Activated CD4-positive, alpha-beta T cell treated with anti-CD3 and anti-CD28 coated beads for 24 hours (primary cell): ENCODE measurements around the gene TP53BP2.
"Not testable (repeated sequence)": the region's sequence is repeated elsewhere in the genome, so short reads cannot be mapped to it uniquely, and the experiment has no call there.

Source experiments
- DNase-seq, 2 donors: peaks; one replicate each; pipeline ENCODE4 v3.0.0-alpha.2; 2020; ENCODE audit warnings: low read depth in 2 of 2

The TP53BP2 gene

DNA sequence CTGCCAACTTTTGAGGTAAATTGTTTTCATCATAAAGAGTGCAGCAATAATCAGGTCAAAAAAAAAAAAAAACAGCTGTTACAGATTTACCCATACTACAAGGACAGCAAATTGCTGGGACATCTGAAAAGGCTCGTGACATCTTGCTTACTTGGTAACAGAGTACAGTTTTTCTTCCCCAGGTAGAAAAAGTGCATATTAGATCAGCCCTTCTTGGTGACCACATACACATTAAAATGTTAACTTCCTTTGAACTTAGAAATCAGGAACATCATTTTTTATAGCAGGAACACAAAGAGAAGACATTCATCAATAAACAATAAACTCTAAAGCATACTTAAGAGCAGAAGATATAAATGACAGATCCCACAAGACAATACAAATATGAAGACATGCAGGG lies 16.1 kb downstream of the TP53BP2 start:
- no peak for DNase-seq

DNA sequence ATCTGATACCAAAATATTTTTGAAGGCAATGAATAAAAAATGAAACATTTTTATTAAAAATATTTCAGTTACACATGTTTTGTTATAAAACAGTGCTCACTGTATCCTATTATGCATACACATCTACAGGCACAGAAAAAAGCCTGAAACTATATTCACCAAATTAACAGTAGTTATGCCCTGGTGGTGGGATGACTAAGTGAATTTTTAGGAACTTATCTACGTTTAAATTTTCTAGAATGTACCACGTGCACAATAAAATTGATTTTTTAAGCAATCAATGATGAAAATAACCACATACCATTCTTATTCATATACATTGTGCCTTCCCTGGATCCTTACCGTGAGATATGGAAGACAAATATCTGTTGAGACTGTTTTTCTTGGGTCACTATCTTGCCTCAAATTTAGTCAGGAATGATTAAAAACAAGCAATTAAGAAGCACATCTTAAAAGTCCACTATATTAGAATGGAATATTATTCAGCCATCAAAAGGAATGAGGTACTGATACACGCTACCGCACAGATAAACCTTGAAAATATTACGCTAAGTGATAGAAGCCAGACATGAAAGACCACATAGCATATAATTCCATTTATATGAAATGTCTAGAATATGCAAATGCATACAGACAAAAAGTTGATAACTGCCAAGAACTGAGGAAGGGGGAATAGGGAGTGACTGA lies 17.4 kb downstream of the TP53BP2 start:
- no peak for DNase-seq

DNA sequence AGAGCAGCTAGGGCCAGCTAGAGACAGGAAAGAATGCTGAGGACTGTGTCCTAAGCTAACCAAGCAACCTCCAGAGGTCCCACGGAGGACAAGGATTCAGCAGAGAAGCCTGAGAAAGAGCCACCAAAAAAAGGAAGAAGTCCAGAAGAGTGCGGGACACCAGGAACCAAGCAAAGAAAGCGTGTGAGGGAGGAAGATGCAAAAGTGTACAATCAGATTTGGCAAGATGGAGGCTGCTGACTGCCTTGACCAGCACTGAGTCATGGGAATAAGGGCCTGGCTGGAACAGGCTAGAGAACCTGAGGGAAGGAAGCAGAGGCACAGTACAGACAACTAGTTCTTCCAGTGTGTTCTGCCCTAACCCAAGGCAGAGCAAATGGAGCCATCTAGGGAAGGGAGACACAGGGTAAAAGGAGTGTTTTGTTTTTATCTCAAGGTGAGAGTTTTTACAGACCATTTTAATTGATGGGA lies 18.5 kb downstream of the TP53BP2 start:
- DNase-seq, result no peak

DNA sequence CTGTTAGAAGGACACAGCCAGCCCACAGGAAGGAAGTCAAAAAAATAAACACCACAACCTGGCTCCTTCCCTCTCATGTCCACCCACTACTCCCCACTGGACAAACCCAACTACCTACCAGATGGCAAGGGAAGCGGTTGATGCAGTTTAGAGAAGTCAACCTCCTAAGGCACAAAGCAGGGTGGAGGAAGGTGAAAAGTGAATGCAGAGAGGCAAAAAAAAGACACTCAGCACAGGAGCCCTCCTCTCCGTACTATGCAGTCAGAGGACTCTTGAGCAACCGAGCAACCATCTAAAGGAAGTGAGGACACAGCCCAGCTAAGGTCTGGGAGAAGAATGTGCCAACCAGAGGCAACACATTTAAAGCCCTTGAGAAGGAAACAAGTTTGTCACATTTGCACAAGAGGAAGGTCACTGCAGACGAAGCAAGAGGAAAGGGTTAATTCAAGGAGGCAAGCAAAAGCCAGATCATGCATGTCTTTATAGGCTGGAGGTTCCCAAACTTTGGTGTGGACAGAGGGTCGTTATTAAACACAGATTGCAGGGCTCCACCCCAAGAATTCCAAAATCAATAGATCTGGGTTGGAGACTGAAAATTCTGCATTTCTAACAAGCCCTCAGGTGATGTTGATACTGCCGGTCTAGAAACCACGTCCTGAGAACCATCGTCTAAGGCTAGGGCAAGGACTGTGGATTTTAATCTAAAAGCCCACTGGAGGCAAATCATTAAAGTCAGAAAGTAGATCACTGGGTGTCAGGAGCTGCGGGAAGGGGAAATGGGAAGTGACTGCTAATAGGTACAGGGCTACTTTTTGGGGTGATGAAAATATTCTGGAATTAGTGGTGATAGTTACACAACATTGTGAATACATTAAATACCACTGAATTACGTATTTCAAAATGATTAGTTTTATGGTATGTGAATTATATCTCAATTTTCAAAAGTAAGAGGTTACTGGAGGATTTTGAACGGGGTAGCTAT lies 19.7 kb downstream of the TP53BP2 start:
- DNase-seq, result no peak

DNA sequence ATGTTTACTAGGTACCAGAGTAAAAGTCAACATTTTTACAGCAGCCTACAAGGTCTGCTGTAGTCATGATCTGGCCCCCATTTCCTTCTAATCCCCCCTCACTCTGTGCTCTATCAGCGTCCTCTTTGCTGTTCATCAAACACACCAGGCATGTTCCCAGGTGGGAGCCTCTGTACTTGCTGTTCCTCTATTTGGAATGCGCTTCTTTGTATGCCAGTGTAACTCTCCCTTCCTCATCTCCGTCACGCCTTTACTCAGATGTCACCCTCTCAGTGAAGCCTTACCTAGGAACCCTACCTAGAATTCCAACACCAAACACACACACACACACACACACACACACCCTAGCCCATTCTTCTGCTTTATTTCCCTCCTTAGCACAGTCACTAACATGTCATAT lies 21.0 kb downstream of the TP53BP2 start:
- DNase-seq, result no peak

DNA sequence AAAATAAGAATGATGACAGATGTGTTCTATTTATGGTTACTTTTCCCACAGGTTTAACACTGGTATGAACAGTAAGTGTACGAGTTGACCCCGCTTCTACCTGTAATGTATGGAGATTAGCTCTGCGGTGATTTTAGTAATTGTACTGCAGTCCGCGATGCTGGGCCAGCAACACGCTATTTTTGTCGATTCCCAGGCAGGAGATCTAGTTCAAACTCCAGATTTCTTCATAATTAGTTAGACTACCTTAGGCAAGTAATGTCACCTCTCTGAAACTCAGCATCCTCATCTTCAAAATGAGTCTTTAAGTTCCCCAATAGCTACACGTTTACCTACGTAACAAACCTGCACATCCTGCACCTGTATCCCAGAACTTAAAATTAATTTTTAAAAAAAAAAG lies 21.5 kb downstream of the TP53BP2 start:
- no peak for DNase-seq

DNA sequence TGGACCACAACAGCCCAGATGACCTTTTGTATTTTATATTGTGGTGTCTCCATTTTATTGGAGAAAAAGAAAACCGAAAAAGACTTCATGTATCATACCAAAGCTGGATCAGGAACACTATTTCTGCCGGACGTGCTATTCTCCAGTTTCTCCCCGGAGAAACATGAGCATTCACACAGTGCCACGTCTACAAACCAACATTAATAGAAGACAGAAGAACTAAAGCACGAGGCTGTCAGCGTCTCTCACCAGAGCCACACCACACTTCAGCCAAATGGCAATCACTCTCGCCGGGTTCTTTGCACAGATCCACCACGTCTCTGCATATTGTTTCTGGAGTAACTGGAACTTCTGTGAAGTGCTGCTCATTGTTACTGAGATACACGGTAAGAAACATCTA lies 24.8 kb downstream of the TP53BP2 start:
- no peak for DNase-seq

DNA sequence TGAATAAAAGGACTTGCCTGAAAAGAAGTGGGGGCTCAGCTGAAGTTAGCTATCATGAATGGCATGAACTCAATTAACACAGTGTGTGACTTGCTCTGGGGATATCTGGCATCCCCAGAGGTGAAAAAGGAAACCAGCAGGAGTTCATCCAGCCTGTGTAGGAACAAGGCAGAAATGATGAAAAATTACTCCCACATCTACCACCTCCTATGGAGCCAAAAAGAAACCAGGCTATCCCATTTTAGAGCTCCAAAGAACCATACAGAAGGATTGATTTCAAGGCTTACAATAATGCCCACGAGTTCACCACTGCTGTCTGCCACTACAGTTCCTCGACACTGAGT lies 25.3 kb downstream of the TP53BP2 start:
- DNase-seq, result no peak

DNA sequence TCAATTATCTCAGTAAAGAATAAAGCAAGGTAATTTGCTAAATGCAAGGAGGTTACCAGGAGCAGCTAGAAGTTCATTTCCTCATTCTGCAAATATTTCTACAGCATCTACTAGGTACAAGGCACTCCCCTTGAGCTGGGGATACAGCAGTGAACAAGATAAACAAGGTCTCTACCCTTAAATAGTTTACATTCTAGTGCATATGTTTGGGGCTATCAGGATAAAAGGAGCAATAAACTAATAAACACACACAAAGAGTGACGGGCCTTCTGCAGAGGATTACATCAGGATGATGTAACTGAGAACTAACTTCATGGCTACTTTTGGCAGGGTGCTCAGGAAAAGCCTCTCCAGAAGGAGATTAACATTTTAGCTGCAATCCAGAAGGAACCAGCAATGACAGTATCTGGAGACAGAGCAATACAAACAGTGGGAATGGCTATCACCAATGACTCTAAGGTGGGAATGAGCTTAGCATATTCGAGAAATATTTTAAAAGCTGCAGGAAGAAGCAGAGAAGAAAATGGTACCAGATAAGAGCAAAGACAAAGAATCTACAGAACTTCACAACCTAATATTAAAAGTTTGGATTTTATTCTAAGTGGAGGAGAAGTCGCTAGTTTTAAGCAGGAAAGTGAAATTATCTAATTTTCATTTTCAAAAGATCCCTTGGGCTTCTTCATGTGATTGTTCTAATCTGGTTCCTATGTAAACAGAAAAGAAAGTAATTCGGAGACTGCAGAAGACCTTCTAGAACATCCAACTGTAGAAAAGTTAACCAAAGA lies 25.8 kb downstream of the TP53BP2 start:
- DNase-seq, result no peak

DNA sequence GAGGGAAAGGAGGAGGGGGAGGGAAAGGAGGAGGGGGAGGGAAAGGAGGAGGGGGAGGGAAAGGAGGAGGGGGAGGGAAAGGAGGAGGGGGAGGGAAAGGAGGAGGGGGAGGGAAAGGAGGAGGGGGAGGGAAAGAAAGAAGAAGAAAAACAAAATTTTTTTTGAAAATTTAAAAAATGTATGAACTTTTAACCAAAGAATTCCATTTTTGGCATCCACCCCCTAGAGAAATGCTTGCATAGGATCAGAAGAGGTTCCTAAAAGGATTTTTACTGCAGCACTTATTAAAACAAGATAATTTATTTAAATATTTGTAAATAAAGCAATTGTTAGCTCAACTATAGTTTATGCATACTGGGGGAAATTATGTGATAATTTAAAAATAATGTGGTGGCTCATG lies 28.5 kb downstream of the TP53BP2 start:
- DNase-seq, result not testable (repeated sequence)

DNA sequence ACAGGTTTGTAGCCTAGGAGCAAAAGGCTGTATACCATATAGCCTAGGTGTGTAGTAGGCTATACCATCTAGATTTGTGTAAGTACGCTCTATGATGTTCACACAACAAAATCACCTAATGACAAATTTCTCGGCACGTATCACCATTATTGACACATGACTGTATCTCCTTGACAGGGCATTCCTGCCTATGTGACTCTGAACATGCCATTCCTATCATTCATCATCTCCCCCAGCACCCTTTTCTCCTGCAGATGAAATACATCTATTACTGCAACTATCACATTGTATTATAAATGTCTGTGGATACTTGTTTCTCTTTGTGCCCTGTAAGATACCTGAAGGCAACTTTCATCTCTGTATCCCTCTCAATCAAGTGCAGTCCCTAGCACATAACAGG lies 29.9 kb downstream of the TP53BP2 start:
- DNase-seq, result no peak

DNA sequence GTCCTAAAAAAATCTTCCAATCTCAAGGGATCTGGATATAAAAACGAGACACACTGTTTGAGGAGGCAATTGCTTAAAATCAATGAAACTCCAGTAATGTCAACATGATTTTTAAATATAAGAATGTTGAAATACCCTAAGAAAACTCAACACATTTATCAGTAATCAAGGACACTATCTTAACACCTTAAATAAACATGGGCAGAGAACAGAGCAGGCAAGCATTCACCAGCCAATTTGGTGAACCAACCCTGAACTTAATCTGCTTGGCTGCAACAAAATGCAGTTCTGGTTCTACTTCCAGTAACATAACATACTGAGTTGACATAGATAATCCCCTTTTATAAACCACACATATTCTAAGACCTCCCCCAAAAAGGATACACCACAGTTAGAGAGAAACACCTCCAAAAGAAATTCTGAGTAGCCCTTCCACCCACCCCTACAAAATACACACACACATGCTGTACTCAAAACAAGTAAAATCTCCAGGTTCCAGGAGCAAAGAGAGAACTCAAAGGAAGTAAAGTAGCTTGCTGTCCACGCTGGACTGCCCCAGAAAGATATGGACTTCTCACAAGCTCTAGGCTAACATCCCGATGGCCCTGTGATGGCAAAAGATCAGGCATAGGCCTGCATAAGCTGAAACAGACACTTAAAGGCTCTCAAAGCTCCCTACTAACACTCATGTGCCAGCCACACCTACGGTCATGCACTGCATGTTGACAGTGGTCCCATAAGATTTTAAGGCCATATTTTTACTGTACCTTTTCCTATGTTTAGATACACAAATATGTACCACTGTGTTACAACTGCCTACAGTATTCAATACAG lies 30.5 kb downstream of the TP53BP2 start:
- DNase-seq, result no peak

DNA sequence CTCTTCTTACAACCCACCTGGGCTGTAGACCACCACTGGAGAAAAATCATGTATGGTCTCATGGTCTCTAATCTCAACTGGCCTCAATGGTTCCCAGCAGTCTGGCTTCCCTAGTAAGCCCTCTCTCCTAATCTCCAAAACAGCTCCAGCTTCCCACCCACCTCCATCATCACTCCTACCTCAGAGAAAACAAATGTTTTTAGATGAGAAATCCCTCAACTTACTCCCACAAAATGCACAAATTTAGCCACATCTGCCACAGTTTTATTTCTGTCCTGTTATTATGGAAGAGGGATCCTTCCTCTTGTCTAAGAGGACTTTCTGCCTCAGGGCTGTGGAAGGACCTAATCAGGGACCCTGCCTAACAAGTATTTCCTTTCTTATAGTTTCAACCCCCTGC lies 32.1 kb downstream of the TP53BP2 start:
- no peak for DNase-seq

DNA sequence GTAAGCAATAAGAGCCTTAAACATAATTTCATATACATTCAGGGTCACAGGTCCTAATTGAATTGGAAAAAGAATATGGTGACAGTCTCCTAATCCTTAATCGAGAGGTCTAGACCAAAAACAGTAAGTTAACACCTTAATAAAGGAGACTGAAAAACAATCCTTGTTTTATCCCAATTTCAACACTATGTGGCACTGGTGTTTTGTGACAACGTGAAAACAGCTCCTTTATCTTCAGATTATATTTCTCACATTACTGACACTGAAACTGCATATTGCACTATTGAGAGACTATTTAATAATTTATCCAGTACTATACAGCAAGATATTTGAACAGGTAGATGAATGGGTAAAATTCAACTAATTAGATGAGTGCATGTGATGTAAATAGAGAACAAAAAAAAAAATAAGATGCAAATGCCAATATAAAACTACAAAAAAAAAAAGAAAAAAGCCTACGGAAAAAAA lies 34.1 kb downstream of the TP53BP2 start:
- no peak for DNase-seq

DNA sequence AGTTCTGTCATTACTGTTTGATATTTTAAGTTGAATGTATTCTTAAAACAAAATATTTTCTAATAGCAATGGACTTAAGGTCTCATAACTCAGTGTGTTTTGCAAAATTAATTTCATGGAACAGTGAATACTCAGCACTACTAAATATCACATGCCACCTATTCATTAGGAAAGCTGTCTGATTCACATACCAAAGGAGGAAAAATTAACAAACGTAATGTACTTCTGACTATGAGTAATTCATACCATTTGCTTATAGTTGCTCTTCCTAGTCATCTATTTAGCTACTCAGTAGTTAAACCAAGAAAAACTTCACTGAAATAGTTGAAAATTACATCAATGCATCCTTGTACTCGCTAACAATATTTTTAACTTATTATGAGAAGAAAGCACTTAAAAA lies 35.2 kb downstream of the TP53BP2 start:
- DNase-seq, result no peak

DNA sequence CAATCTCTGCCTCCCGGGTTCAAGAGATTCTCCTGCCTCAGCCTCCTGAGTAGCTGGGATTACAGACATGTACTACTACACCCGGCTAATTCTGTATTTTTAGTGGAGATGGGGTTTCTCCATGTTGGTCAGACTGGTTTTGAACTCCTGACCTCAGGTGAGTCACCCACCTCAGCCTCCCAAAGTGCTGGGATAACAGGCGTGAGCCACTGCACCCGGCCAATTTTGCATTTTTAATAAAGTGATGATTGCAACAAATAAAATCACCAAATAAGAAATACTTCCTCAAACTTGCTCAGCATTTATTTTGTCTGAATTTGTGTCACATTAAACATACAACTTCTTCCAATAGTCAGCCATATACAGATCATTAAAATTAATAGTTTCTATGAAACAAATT lies 35.8 kb downstream of the TP53BP2 start:
- DNase-seq, result not testable (repeated sequence)

DNA sequence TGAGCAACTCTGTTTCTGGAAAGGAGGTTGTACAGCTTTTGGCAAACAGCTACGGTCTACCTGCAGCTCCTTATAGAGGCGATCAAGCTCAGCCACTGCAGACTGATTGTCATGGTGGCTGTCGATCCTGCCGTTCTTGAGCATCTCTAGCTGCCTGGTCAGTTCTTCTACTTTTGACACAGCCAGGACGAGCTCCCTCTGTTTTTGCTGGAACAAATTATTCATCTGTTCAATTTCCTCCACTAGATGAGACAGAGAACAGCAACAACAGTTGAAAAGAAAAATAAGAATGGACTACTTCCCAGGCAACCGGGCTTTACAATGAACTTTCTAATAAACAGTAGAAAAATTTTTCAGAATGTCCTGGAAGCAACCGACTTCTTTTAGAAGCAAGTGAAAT lies 42.5 kb downstream of the TP53BP2 start:
- DNase-seq, result no peak

DNA sequence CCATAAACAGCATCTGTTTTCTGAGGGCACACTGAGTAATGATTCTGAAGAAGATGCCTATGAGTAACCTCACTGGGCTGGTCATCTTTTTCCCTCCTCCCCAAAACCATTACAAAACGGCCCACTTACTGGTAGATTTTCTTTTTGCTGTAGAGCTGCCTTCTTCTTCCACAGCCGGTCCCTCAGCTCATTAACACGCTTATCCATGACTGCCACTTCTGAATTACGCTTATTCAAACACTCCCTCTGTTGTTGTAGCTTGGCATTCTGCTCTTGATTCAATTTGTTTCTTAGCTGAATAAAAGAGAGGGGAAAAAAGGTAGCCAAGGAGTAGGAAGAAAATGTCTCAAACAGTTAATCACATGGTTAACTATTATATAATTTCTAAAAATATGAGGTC lies 43.1 kb downstream of the TP53BP2 start:
- no peak for DNase-seq

DNA sequence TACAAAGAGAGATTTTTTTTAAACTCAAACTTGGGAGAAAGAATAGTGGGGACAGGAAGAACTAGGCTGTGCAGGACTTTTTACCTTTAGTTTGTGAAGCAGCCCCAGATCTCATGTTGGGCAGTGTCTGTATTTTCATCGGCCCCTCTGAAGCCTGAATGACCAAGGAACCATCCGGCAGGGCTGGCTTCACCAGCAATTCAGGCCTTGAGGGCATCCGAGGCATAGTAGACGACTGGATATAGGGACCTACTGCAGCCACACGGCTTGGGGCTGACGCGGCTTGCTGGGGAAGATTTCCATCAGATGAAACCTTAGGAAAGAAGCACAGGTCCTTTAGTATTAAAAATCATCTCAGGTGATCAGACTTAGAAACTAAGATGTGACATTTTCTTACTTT lies 43.7 kb downstream of the TP53BP2 start:
- DNase-seq, result no peak

DNA sequence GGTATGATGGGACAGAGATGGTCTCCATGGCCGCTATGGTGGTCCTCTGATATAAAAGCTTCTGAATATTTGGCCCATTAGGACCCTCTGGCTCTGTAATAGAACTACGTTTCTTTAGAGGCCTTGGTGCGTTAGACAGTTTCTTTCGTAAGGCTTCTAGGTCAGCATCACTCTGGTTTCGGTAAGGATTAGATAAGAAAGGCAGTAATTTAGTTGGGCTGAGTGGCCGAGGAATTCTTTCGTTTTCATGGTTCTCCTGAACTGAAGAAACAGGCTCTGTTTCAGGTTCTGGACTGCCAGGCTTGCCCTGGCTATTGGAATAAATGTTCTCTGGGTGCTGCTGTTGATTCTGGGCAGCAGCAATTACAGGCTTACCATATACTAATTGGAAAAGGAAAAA lies 49.5 kb downstream of the TP53BP2 start:
- DNase-seq, result no peak

DNA sequence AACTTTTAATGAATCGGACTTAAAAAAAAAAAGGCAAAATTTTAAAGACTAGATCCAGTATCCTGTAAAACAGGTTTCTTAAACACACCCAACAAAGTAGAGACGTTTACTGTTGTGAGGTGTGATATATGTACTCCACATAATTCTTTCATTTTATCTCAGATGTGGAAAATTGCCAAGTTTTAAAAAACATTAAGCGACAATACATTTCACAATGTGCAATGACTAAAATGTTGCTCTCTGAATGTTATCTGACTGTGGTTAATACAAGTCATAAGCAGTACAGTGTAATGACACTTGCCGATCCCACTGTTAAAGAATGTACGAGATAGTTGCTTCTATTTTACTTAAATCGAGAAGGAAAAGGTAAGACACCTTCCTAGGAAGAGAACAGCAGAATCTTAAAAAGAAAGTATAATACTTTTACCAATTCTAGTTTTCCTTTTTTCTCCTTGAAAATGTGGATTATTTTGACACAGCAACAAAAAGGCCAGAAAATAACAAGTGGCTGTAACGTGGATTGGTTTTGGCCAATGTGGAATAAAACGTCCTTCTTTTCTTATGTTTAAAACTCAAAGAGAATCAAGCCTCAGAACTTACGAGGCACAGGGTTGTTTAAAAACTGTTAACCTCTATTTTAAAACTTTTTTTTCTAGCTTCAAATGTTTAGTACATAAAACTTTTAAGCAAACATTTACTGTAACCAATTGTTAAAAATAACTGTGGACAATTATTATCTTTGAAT lies 51.4 kb downstream of the TP53BP2 start:
- no peak for DNase-seq
